Measurements from ENCODE around the gene SRD5A3.

- TF ChIP-seq CTCF (IDR thresholded peaks at IDR 0.05) (peak; percentile 90 to 95 (median 90)), POLR2A (IDR thresholded peaks at IDR 0.05) (peak; percentile 49 to 55)
These were observed at the start of gene SRD5A3 for GRCh38 chr4:55345980-55346850.
